A549 (cell line): ENCODE measurements around the gene ABCB8. TPM values are rescaled to one million over a fixed set of nuclear protein-coding genes. Genes with fewer than 3 reads are reported as not detected.
A peak's percentile ranks its signal among the peaks of the same experiment; 100 is the strongest.

Experiments used
- ATAC-seq, 2 experiments: fragments of 200-7000 bp in 1 of 2; fragments of >200 bp in 1 of 2; cut with Nextera tagmentation in 1 of 2; cut with Tn5 transposase in 1 of 2; 3 replicates each; pipeline versions ENCODE4 v1.8.0 to v1.9.1; 2018 to 2020; ENCODE audit warnings: mild to moderate bottlenecking in 1 of 2, moderate library complexity in 1 of 2
- CTCF ChIA-PET: fragments of 300-600 bp; sonication (Branson Sonifier 250); formaldehyde crosslinking; extraction: SDS; loops from one replicate; lab custom pipeline; 2021; ENCODE audit warnings: antibody characterized with exemption, inconsistent platforms; lab: Yijun Ruan, JAX
- POLR2A ChIA-PET: fragments of 350-600 bp; formaldehyde crosslinking; extraction: SDS; loops from one replicate; lab custom pipeline; 2021; ENCODE audit warnings: antibody characterized with exemption, inconsistent platforms; lab: Yijun Ruan, JAX
- DNase-seq, 2 experiments: peaks; one replicate each; pipeline versions ENCODE4 v3.0.0 to v3.0.0-alpha.2; 2011 to 2016; ENCODE audit warnings: low read depth in 1 of 2, low spot score in 1 of 2
- FAIRE-seq: peaks from 2 replicates; lab custom pipeline; 2011; peaks lifted over from hg19 to GRCh38; lab: Jason Lieb, UNC
- H3K27ac ChIP-seq, 2 experiments: fragments of >200 bp; sonication (Bioruptor Twin); formaldehyde crosslinking; 3 replicates each; pipeline ENCODE4 v1.5.1; 2016 to 2017
- H3K4me1 ChIP-seq: fragments of >200 bp; sonication (Bioruptor Twin); formaldehyde crosslinking; 3 replicates; pipeline ENCODE4 v1.6.1; 2016
- H3K4me2 ChIP-seq: fragments of >200 bp; sonication (Bioruptor Twin); formaldehyde crosslinking; 3 replicates; pipeline ENCODE4 v1.6.1; 2016
- H3K4me3 ChIP-seq: fragments of >200 bp; sonication (Bioruptor Twin); formaldehyde crosslinking; 3 replicates; pipeline ENCODE4 v1.5.1; 2016
- H3K9me3 ChIP-seq: fragments of >200 bp; sonication (Bioruptor Twin); formaldehyde crosslinking; 3 replicates; pipeline ENCODE4 v1.6.1; 2016
- BHLHE40 ChIP-seq: IDR thresholded peaks from 2 replicates; pipeline ENCODE4 v1.6.1; 2012; ENCODE audit warnings: low read depth, low read length, inconsistent platforms
- EHMT2 ChIP-seq: fragments of 200-600 bp; sonication (generic); IDR thresholded peaks from 2 replicates; pipeline ENCODE4 v1.6.1; 2016; ENCODE audit warnings: antibody characterized with exemption, low read depth, mild to moderate bottlenecking, moderate library complexity
- EP300 ChIP-seq, 2 experiments: fragments of >200 bp; sonication (Bioruptor Twin); formaldehyde crosslinking; IDR thresholded peaks; 2 replicates in 1 of 2; 3 replicates in 1 of 2; pipeline ENCODE4 v1.6.1; 2016 to 2017
- FOSL2 ChIP-seq, 2 experiments: fragments of 450-650 bp in 1 of 2; fragments of >200 bp in 1 of 2; sonication (Bioruptor Twin) in 1 of 2; formaldehyde crosslinking; IDR thresholded peaks; 2 replicates each; pipeline versions ENCODE4 v1.5.0 to v1.6.1; 2016 to 2020; ENCODE audit warnings: mild to moderate bottlenecking in 1 of 2, moderate library complexity in 1 of 2
- FOXS1 ChIP-seq: fragments of 250-450 bp; sonication (Bioruptor Pico); IDR thresholded peaks from 2 replicates; pipeline ENCODE4 v1.5.0; 2020; ENCODE audit warnings: mild to moderate bottlenecking, moderate library complexity
- HDAC2 ChIP-seq: fragments of 200-600 bp; sonication (generic); IDR thresholded peaks from 2 replicates; pipeline ENCODE4 v1.6.1; 2016
- HEYL ChIP-seq: fragments of 250-450 bp; sonication (Bioruptor Pico); IDR thresholded peaks from 2 replicates; pipeline ENCODE4 v1.8.0; 2021; ENCODE audit warnings: mild to moderate bottlenecking, moderate library complexity
- HOXA7 ChIP-seq: fragments of 250-450 bp; sonication (Bioruptor Pico); IDR thresholded peaks from 2 replicates; pipeline ENCODE4 v1.5.0; 2020; ENCODE audit warnings: mild to moderate bottlenecking, moderate library complexity
- HOXB13 ChIP-seq: fragments of 250-450 bp; sonication (Bioruptor Pico); IDR thresholded peaks from 2 replicates; pipeline ENCODE4 v1.5.0; 2020; ENCODE audit warnings: low read depth, mild to moderate bottlenecking, moderate library complexity
- HOXB5 ChIP-seq: fragments of 250-450 bp; sonication (Bioruptor Pico); IDR thresholded peaks from 2 replicates; pipeline ENCODE4 v1.5.0; 2020; ENCODE audit warnings: mild to moderate bottlenecking, moderate library complexity
- MAFK ChIP-seq: fragments of 450-650 bp; IDR thresholded peaks from 2 replicates; pipeline ENCODE4 v1.6.1; 2014; ENCODE audit not compliant: partially characterized antibody
- MAX ChIP-seq: IDR thresholded peaks from 2 replicates; pipeline ENCODE4 v1.6.1; 2012
- PHF8 ChIP-seq: fragments of 200-600 bp; sonication (generic); IDR thresholded peaks from 2 replicates; pipeline ENCODE4 v1.6.1; 2016; ENCODE audit warnings: low read depth, mild to moderate bottlenecking, antibody characterized with exemption, moderate library complexity, borderline replicate concordance
- POLR2A ChIP-seq: IDR thresholded peaks from 2 replicates; pipeline ENCODE4 v1.6.1; 2012; ENCODE audit warnings: mild to moderate bottlenecking, low read length
- SMC3 ChIP-seq: fragments of >200 bp; sonication (Bioruptor Twin); formaldehyde crosslinking; IDR thresholded peaks from 3 replicates; pipeline ENCODE4 v1.6.1; 2018; ENCODE audit warnings: inconsistent platforms
- SREBF2 ChIP-seq: fragments of 450-650 bp; IDR thresholded peaks from 2 replicates; pipeline ENCODE4 v1.6.1; 2014; ENCODE audit warnings: mild to moderate bottlenecking, moderate library complexity
- TP53 ChIP-seq: fragments of 250-450 bp; sonication (Bioruptor Pico); IDR thresholded peaks from 2 replicates; pipeline ENCODE4 v1.5.0; 2021; ENCODE audit warnings: mild to moderate bottlenecking, moderate library complexity
- ZFP36 ChIP-seq: fragments of 450-650 bp; IDR thresholded peaks from 2 replicates; pipeline ENCODE4 v1.6.1; 2014; ENCODE audit warnings: borderline replicate concordance; ENCODE audit not compliant: partially characterized antibody
- ZNF302 ChIP-seq: fragments of 250-450 bp; sonication (Bioruptor Pico); IDR thresholded peaks from 2 replicates; pipeline ENCODE4 v1.9.0; 2021; ENCODE audit warnings: inconsistent platforms, mild to moderate bottlenecking, moderate library complexity
- ZSCAN20 ChIP-seq: fragments of 250-450 bp; sonication (Bioruptor Pico); IDR thresholded peaks from 2 replicates; pipeline ENCODE4 v1.8.0; 2022; ENCODE audit warnings: mild to moderate bottlenecking, moderate library complexity
- WGBS: methylation state at CpG from one replicate; pipeline ENCODE4 v1.1.6; 2017; ENCODE audit errors: missing lambda C conversion rate; 5-methylcytosine and 5-hydroxymethylcytosine counted together
- polyA plus RNA-seq, 4 experiments: library from polyadenylated mRNA; depleted of rRNA in 3 of 4; stranded (reverse); fragments of >200 nt; fragmentation: RNase III in 1 of 4; extraction: RNeasy Plus Mini Kit Qiagen cat#74134 plus additional on column Dnase treatment in 1 of 4; gene quantifications; 2 replicates in 3 of 4; 3 replicates in 1 of 4; pipeline ENCODE4 v1.2.3, GENCODE V29; 2011 to 2017
- TF ChIP-seq, protein P1 (sequence below): fragments of >200 bp; sonication (Bioruptor Twin); formaldehyde crosslinking; IDR thresholded peaks from 3 replicates; pipeline ENCODE4 v1.5.1; 2016
- TF ChIP-seq, protein P2 (sequence below): fragments of >200 bp; sonication (Bioruptor Twin); formaldehyde crosslinking; IDR thresholded peaks from 2 replicates; pipeline ENCODE4 v1.6.1; 2016
- TF ChIP-seq, protein P3 (sequence below): fragments of 250-450 bp; sonication (Bioruptor Pico); IDR thresholded peaks from 2 replicates; pipeline ENCODE4 v1.5.0; 2021; ENCODE audit warnings: mild to moderate bottlenecking, moderate library complexity, borderline replicate concordance
- TF ChIP-seq, protein P4 (sequence below): IDR thresholded peaks from 2 replicates; pipeline ENCODE4 v1.6.1; 2012

ABCB8 gene
- polyA plus RNA-seq, 2 of the 4 experiments (the other 2 are of a cell fraction) = 19.6 to 41.1 TPM

DNA sequence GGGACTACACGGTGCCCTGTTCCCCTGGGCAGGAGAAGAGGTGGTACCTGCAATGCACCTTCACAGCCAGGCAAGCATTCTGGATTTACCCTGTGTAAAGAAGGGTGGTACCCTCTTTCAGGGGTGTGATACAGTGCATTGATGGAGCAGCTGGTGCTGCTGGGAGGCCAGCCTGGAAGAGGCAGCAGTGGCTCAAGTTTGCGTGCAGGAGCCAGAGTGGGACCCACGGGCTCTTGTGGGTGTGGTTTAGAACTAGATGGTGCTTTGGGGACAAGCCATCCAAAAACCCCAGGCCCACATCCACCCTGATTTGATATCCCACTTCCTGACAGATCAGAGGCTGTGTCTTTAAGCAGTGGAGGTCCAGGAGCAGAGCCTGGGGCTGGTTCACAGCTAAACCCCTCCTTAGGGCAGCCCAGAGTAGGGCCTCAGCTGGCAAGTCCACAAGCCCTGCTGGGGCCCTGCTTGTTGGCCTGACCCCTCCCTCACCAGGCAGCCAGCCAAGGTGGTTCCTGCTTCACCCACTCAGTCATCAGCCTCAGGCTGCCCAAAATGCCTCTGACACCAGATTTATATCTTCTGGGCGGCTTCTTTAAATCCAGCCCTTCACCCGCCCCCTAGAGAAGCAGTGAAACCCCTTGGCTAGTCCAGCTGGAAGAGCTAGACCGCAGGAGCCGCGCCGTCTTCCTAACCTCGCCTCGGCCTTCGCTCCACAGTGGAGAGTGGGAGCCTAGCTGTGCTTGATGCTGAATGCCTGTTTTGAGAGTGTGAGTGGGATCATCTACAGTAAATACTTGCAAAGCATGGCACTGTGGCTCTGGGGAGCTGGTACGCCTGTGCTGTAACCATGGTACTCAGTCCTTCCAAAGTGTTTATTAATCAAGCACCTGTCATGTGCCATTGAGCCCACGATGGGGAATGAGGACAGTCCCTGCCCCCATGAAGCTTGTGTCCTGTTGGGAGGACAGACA lies 18.6 kb downstream of the ABCB8 start:
- DNase-seq = no peak
- H3K4me1 ChIP-seq = peaks cover 7% of the 10 kb centered on the region; the same call in 1 of the 3 replicates
- H3K4me2 ChIP-seq = no peak overlapping the region
- H3K27ac ChIP-seq = peak overlapping the region in 1 of 2 experiments; percentile 21; a peak in 1 of 6 replicates
- POLR2A ChIA-PET = interaction anchor here (1.2 to 1.8 kb wide), 2 partner anchors 8 to 19 kb away, joined by 5 to 9 read pairs; partner anchors contain the start of gene ABCB8
- H3K4me3 ChIP-seq = no peak overlapping the region
- no peak for FAIRE-seq
- CTCF ChIA-PET = interaction anchor here (0.6 to 1.0 kb wide), 4 partner anchors 29 to 1312 kb away, joined by 3 read pairs; no protein-coding TSS in a partner anchor
- peak in 1 of 2 experiments; percentile 7; a peak in 2 of 6 replicates for ATAC-seq
- WGBS = 78% methylated on average over 13 of the region's 14 CpGs
- no peaks in the 10 kb centered on the region for H3K9me3 ChIP-seq
- TF ChIP-seq HOXB13 (CRISPR knock-in tag) (no peak), ZFP36 (peak; percentile 70), HEYL (CRISPR knock-in tag) (no peak)

- H3K4me1 ChIP-seq = peaks cover 7% of the 10 kb centered on the region; the same call in 1 of the 3 replicates
- 95% methylated on average over 18 of the region's 22 CpGs for WGBS
- H3K4me3 ChIP-seq = no peak within 1 kb of the TSS
- H3K4me2 ChIP-seq = no peak within 1 kb of the TSS
- ChIA-PET POLR2A (interaction anchor here (0.6 to 1.8 kb wide), 3 partner anchors 9 to 69 kb away, joined by 3 to 9 read pairs (median 3); partner anchors contain the start of gene ABCB8), CTCF (interaction anchor here (1.0 kb wide), 1 partner anchor 30 kb away, joined by 3 read pairs; no protein-coding TSS in a partner anchor)
- DNase-seq (no peak), ATAC-seq (peak in 1 of 2 experiments; percentile 1; a peak in 2 of 6 replicates), FAIRE-seq (no peak)
- no peaks in the 10 kb centered on the region for H3K9me3 ChIP-seq
- TF ChIP-seq FOXS1 (CRISPR knock-in tag) (no peak), HDAC2 (no peak), POLR2A (no peak), FOSL2 (IDR thresholded peaks at IDR 0.05) (no peak), FOSL2 (CRISPR knock-in tag; IDR thresholded peaks at IDR 0.05) (no peak)
- 0 out of 6 replicates have a peak within 1 kb of the TSS, but pooled peaks of 1 of the 2 experiments have one; percentile 11 for H3K27ac ChIP-seq
Measured at GRCh38 chr7:151047976-151048815, 19.9 kb downstream of the ABCB8 start, which contains the start of gene ASIC3. ASIC3 (plus strand) TSS chr7:151048531; CDS start chr7:151048886, 355 bp downstream.

DNA sequence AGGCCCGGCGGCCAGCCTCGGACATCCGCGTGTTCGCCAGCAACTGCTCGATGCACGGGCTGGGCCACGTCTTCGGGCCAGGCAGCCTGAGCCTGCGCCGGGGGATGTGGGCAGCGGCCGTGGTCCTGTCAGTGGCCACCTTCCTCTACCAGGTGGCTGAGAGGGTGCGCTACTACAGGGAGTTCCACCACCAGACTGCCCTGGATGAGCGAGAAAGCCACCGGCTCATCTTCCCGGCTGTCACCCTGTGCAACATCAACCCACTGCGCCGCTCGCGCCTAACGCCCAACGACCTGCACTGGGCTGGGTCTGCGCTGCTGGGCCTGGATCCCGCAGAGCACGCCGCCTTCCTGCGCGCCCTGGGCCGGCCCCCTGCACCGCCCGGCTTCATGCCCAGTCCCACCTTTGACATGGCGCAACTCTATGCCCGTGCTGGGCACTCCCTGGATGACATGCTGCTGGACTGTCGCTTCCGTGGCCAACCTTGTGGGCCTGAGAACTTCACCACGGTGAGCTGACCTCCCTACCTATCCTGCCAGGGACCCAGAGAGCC lies 20.7 kb downstream of the ABCB8 start:
- H3K27ac ChIP-seq = no peak overlapping the region
- POLR2A ChIA-PET = no interaction called here
- no peak for FAIRE-seq
- TF ChIP-seq, protein P1, sequence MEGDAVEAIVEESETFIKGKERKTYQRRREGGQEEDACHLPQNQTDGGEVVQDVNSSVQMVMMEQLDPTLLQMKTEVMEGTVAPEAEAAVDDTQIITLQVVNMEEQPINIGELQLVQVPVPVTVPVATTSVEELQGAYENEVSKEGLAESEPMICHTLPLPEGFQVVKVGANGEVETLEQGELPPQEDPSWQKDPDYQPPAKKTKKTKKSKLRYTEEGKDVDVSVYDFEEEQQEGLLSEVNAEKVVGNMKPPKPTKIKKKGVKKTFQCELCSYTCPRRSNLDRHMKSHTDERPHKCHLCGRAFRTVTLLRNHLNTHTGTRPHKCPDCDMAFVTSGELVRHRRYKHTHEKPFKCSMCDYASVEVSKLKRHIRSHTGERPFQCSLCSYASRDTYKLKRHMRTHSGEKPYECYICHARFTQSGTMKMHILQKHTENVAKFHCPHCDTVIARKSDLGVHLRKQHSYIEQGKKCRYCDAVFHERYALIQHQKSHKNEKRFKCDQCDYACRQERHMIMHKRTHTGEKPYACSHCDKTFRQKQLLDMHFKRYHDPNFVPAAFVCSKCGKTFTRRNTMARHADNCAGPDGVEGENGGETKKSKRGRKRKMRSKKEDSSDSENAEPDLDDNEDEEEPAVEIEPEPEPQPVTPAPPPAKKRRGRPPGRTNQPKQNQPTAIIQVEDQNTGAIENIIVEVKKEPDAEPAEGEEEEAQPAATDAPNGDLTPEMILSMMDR = no peak
- TF ChIP-seq PHF8 (no peak), MAFK (no peak), SMC3 (no peak), POLR2A (no peak), HOXB5 (CRISPR knock-in tag) (no peak), ZSCAN20 (CRISPR knock-in tag) (no peak), ZNF302 (CRISPR knock-in tag) (no peak), BHLHE40 (no peak), EP300 (IDR thresholded peaks at IDR 0.05) (no peak), HOXA7 (CRISPR knock-in tag) (no peak), TP53 (CRISPR knock-in tag) (no peak), MAX (no peak), SREBF2 (no peak), EHMT2 (no peak)
- TF ChIP-seq, protein P2, sequence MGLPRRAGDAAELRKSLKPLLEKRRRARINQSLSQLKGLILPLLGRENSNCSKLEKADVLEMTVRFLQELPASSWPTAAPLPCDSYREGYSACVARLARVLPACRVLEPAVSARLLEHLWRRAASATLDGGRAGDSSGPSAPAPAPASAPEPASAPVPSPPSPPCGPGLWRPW = no peak
- TF ChIP-seq, protein P3, sequence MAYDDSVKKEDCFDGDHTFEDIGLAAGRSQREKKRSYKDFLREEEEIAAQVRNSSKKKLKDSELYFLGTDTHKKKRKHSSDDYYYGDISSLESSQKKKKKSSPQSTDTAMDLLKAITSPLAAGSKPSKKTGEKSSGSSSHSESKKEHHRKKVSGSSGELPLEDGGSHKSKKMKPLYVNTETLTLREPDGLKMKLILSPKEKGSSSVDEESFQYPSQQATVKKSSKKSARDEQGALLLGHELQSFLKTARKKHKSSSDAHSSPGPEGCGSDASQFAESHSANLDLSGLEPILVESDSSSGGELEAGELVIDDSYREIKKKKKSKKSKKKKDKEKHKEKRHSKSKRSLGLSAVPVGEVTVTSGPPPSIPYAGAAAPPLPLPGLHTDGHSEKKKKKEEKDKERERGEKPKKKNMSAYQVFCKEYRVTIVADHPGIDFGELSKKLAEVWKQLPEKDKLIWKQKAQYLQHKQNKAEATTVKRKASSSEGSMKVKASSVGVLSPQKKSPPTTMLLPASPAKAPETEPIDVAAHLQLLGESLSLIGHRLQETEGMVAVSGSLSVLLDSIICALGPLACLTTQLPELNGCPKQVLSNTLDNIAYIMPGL (CRISPR knock-in tag) = no peak
- TF ChIP-seq, protein P4, sequence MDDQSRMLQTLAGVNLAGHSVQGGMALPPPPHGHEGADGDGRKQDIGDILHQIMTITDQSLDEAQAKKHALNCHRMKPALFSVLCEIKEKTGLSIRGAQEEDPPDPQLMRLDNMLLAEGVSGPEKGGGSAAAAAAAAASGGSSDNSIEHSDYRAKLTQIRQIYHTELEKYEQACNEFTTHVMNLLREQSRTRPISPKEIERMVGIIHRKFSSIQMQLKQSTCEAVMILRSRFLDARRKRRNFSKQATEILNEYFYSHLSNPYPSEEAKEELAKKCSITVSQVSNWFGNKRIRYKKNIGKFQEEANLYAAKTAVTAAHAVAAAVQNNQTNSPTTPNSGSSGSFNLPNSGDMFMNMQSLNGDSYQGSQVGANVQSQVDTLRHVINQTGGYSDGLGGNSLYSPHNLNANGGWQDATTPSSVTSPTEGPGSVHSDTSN = no peak

More for the DNA sequence above, 20.7 kb downstream of the ABCB8 start:
- no peak for DNase-seq
- peak in 1 of 2 experiments; percentile 2; a peak in 2 of 6 replicates for ATAC-seq
- H3K9me3 ChIP-seq = no peaks in the 10 kb centered on the region
- no peak overlapping the region for H3K4me2 ChIP-seq
- CTCF ChIA-PET = interaction anchor here (1.2 kb wide), 1 partner anchor 19 kb away, joined by 4 read pairs; no protein-coding TSS in a partner anchor
- no peak overlapping the region for H3K4me3 ChIP-seq
- H3K4me1 ChIP-seq = peaks cover 7% of the 10 kb centered on the region; the same call in 1 of the 3 replicates
- 92% methylated on average over 26 of the region's 38 CpGs for WGBS
